ENCODE data around the gene GMPPA. TPM values are rescaled to one million over a fixed set of nuclear protein-coding genes. Genes with fewer than 3 reads are reported as not detected.

The GMPPA gene
- total RNA-seq, 2 donors from 2014 or later: 21.6 to 23.3 TPM

GRCh38 chr2:219554350-219554749 is 55.7 kb downstream of the GMPPA start:
- Histone ChIP-seq H3K4me1 (peaks cover 0 to 19% of the 10 kb centered on the region in 2 donors), H3K4me3 (no peak overlapping the region), H3K36me3 (peaks cover 15% of the 10 kb centered on the region), H3K9me3 (no peaks in the 10 kb centered on the region), H3K27me3 (no peaks in the 10 kb centered on the region), H3K27ac (no peak overlapping the region)
- TF ChIP-seq, protein P1, sequence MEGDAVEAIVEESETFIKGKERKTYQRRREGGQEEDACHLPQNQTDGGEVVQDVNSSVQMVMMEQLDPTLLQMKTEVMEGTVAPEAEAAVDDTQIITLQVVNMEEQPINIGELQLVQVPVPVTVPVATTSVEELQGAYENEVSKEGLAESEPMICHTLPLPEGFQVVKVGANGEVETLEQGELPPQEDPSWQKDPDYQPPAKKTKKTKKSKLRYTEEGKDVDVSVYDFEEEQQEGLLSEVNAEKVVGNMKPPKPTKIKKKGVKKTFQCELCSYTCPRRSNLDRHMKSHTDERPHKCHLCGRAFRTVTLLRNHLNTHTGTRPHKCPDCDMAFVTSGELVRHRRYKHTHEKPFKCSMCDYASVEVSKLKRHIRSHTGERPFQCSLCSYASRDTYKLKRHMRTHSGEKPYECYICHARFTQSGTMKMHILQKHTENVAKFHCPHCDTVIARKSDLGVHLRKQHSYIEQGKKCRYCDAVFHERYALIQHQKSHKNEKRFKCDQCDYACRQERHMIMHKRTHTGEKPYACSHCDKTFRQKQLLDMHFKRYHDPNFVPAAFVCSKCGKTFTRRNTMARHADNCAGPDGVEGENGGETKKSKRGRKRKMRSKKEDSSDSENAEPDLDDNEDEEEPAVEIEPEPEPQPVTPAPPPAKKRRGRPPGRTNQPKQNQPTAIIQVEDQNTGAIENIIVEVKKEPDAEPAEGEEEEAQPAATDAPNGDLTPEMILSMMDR (IDR thresholded peaks at IDR 0.05): no peak
- DNase-seq (ENCODE audit: low spot score): no peak

GRCh38 chr2:219555956-219556355 is 57.3 kb downstream of the GMPPA start:
- DNase-seq (ENCODE audit: low spot score): no peak
- H3K27ac ChIP-seq: no peak overlapping the region
- H3K4me1 ChIP-seq: peaks cover 0 to 28% of the 10 kb centered on the region in 2 donors
- TF ChIP-seq, protein P1 (IDR thresholded peaks at IDR 0.05): no peak
- H3K9me3 ChIP-seq: no peaks in the 10 kb centered on the region
- peaks cover 15% of the 10 kb centered on the region for H3K36me3 ChIP-seq
- no peak overlapping the region for H3K4me3 ChIP-seq
- H3K27me3 ChIP-seq: no peaks in the 10 kb centered on the region

- TF ChIP-seq, protein P1 (IDR thresholded peaks at IDR 0.05): no peak
- no peak overlapping the region for H3K4me3 ChIP-seq
These were observed 57.7 kb downstream of the GMPPA start for GRCh38 chr2:219556413-219556812.

More at GRCh38 chr2:219556413-219556812, 57.7 kb downstream of the GMPPA start:
- Histone ChIP-seq H3K4me1 (peaks cover 0 to 28% of the 10 kb centered on the region in 2 donors), H3K27ac (no peak overlapping the region), H3K27me3 (no peaks in the 10 kb centered on the region), H3K36me3 (peaks cover 16% of the 10 kb centered on the region), H3K9me3 (no peaks in the 10 kb centered on the region)
- DNase-seq (ENCODE audit: low spot score): no peak

Small RNAs within 50 kb of the gene (microRNA-seq; reads per million reads assigned to microRNA genes)
- gene MIR3132 (ENCODE audit: borderline number of aligned reads in 2 of 2, borderline replicate concordance in 1 of 2): 1.4 reads per million in 2 donors

Other genes with a start within 250 kb of the GMPPA start
- gene TUBA4B, start 245.6 kb upstream of the GMPPA start, total RNA-seq: not detected
- 100 to 1,000 TPM in 1 of 2 donors, 10 to 100 TPM in 1; 51.7 to 159 TPM for gene TUBA4A, start 245.0 kb upstream of the GMPPA start, total RNA-seq
- 10 to 100 TPM; 33.3 to 38.7 TPM for gene DNAJB2, start 219.5 kb upstream of the GMPPA start, total RNA-seq
- under 1 TPM in 1 of 2 donors, not detected in 1; 0.74 TPM for gene PTPRN, start 189.5 kb upstream of the GMPPA start, total RNA-seq
- not detected for gene RESP18, start 166.1 kb upstream of the GMPPA start, total RNA-seq
- 10 to 100 TPM; 48.1 to 51.2 TPM for gene DNPEP, start 111.0 kb upstream of the GMPPA start, total RNA-seq
- over 10,000 TPM; 12,280 to 13,654 TPM for gene DES, start 80.5 kb upstream of the GMPPA start, total RNA-seq
- 10 to 100 TPM; 82.2 to 90.8 TPM for gene SPEG, start 64.0 kb upstream of the GMPPA start, total RNA-seq
- gene ASIC4, start 15.6 kb downstream of the GMPPA start, total RNA-seq: not detected
- gene CHPF, start 44.9 kb downstream of the GMPPA start, total RNA-seq: 100 to 1,000 TPM; 206 to 228 TPM
- gene TMEM198, start 45.1 kb downstream of the GMPPA start, total RNA-seq: 1 to 10 TPM; 1.8 to 4.3 TPM
- gene OBSL1, start 72.6 kb downstream of the GMPPA start, total RNA-seq: 100 to 1,000 TPM; 150 to 157 TPM
- 10 to 100 TPM in 1 of 2 donors, 1 to 10 TPM in 1; 1.0 to 28.3 TPM for gene INHA, start 73.4 kb downstream of the GMPPA start, total RNA-seq
- 1 to 10 TPM; 5.5 to 6.6 TPM for gene STK11IP, start 99.0 kb downstream of the GMPPA start, total RNA-seq
- 100 to 1,000 TPM; 270 to 502 TPM for gene SLC4A3, start 128.7 kb downstream of the GMPPA start, total RNA-seq

Measured in right atrium auricular region (tissue), 2 donors.